ENCODE measurements around the gene CKAP5. TPM values are rescaled to one million over a fixed set of nuclear protein-coding genes. Genes with fewer than 3 reads are reported as not detected.

CKAP5 gene
- total RNA-seq, 6 donors from 2014 or later: 24.4 to 48.3 (median 38.1) TPM

DNA sequence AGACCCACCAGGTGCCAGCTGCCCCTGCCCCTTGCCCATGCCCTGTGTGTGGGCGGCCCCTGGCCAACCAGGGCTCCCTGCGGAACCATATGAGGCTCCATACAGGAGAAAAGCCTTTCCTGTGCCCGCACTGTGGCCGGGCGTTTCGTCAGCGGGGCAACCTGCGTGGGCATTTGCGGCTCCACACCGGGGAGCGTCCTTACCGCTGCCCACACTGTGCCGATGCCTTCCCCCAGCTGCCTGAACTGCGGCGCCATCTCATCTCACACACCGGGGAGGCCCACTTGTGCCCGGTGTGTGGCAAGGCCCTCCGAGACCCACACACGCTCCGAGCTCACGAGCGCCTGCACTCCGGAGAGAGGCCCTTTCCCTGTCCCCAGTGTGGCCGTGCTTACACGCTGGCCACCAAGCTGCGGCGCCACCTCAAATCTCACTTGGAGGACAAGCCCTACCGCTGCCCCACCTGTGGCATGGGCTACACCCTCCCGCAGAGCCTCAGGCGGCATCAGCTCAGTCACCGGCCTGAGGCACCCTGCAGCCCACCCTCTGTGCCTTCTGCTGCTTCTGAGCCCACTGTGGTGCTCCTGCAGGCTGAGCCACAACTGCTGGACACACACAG is 140.9 kb downstream of the CKAP5 start:
- Histone ChIP-seq H3K4me3 (no peak overlapping the region), H3K27ac (no peak overlapping the region), H3K36me3 (peaks cover 21 to 55% (median 50%) of the 10 kb centered on the region in 4 donors), H3K9me3 (no peaks in the 10 kb centered on the region), H3K4me1 (peaks cover 9 to 22% (median 15%) of the 10 kb centered on the region in 4 donors), H3K27me3 (no peaks in the 10 kb centered on the region)
- no peak for ATAC-seq (ENCODE audit: low FRiP score in 2 of 2)
- TF ChIP-seq POLR2A (IDR thresholded peaks at IDR 0.05) (no peak), EP300 (IDR thresholded peaks at IDR 0.05) (no peak), POLR2AphosphoS5 (IDR thresholded peaks at IDR 0.05) (no peak)
- TF ChIP-seq, protein P1, sequence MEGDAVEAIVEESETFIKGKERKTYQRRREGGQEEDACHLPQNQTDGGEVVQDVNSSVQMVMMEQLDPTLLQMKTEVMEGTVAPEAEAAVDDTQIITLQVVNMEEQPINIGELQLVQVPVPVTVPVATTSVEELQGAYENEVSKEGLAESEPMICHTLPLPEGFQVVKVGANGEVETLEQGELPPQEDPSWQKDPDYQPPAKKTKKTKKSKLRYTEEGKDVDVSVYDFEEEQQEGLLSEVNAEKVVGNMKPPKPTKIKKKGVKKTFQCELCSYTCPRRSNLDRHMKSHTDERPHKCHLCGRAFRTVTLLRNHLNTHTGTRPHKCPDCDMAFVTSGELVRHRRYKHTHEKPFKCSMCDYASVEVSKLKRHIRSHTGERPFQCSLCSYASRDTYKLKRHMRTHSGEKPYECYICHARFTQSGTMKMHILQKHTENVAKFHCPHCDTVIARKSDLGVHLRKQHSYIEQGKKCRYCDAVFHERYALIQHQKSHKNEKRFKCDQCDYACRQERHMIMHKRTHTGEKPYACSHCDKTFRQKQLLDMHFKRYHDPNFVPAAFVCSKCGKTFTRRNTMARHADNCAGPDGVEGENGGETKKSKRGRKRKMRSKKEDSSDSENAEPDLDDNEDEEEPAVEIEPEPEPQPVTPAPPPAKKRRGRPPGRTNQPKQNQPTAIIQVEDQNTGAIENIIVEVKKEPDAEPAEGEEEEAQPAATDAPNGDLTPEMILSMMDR (IDR thresholded peaks at IDR 0.05): no peak
- WGBS, 2 donors: 95 to 100% methylated on average over 3 to 27 of the region's 31 CpGs
- DNase-seq: peak in 1 of 2 donors; percentile 75

DNA sequence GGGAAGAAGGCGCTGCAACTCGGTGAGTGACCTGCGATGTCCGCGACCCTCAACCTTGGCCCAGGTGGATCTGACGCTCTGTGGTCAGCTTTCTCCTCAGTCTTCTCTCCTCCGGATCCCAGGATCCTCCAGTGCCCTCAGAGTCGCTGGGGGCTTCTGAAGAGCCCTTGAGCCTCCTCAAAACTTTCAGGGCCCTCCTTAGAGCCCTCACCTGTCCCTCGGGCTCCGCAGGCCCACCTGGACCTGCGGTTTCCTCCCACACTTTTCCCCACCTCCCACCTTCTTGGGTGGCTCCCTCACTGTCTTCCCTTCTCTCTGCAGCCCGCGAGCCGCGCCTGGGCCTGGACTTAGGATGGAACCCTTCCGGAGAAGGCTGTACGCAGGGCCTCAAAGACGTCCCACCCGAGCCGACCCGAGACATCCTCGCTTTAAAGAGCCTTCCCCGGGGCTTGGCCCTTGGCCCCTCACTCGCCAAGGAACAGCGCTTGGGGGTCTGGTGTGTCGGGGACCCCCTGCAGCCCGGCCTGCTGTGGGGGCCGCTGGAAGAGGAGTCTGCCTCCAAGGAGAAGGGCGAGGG is 144.9 kb downstream of the CKAP5 start:
- peak overlapping the region; percentile 80 to 89 (median 87) for H3K27ac ChIP-seq
- H3K9me3 ChIP-seq: no peaks in the 10 kb centered on the region
- peak overlapping the region; percentile 74 to 93 (median 88) for H3K4me3 ChIP-seq
- peaks cover 31 to 59% (median 49%) of the 10 kb centered on the region in 4 donors for H3K4me1 ChIP-seq
- ATAC-seq (ENCODE audit: low FRiP score in 2 of 2) (no peak), DNase-seq (peak in 1 of 2 donors; percentile 79)
- no peaks in the 10 kb centered on the region for H3K27me3 ChIP-seq
- peaks cover 21 to 46% (median 35%) of the 10 kb centered on the region in 4 donors for H3K36me3 ChIP-seq
- WGBS, 2 donors: 1% methylated on average over 21 to 29 of the region's 29 CpGs
- TF ChIP-seq POLR2A (IDR thresholded peaks at IDR 0.05) (no peak), POLR2AphosphoS5 (IDR thresholded peaks at IDR 0.05) (no peak), EP300 (IDR thresholded peaks at IDR 0.05) (no peak)
- TF ChIP-seq, protein P1 (IDR thresholded peaks at IDR 0.05): no peak

DNA sequence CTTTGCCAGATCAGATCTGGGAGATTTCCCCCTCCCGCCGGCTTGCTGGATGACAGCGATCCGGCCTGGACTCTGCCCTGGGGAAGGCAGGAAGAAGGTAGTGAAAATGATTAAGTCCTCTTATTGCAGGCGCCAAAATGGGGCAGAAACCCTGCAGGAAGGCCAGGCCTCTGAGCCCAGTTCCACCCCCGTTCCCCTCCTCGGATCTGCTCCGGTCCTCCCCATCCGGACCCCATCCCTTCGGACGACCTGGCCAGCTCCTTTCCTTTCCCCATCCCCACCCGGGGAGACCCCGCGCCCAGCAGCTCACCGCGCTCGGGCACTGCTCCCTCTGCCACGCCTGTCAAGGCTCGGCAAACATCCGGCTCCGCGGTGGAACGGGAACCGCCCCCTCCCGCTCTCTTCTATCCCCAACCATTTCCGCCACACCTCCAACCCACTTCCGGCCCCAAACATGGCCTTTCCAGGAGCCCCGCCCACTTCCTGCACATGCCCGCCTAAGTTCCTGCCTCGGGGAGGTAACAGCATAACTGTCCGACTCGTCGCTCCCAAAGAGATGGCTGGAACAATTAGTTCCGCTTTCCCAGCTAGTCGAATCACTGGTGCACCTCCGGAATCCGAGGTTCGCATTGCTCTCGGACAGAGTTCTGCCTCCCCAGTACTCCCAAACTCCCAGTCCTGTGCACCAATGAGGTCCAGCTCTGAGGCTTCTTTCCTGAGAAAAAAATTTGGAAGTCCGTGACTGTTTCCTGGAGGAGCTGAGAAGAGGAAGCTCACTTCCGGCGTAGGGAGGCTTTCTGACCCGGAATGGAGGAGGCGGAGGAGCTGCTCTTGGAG is 145.6 kb downstream of the CKAP5 start, which contains the start of the genes ARHGAP1 and ZNF408:
Gene ARHGAP1, minus strand, starts transcription at position 379 of the 837 bp plus-strand sequence. CDS start 4,512 bp downstream, outside the sequence.
Gene ZNF408, plus strand, starts transcription at position 791 of the 837 bp plus-strand sequence. Its CDS starts 17 bp downstream, at position 808.
- Histone ChIP-seq H3K9me3 (no peaks in the 10 kb centered on the region), H3K4me1 (peaks cover 31 to 59% (median 49%) of the 10 kb centered on the region in 4 donors), H3K4me3 (peak within 1 kb of the TSS; percentile 74 to 93 (median 88)), H3K36me3 (peaks cover 18 to 46% (median 34%) of the 10 kb centered on the region in 4 donors), H3K27me3 (no peaks in the 10 kb centered on the region), H3K27ac (peak within 1 kb of the TSS; percentile 80 to 89 (median 87))
- ATAC-seq (ENCODE audit: low FRiP score in 2 of 2): peak; percentile 99
- peak; percentile 95 to 98 for DNase-seq
- TF ChIP-seq POLR2A (IDR thresholded peaks at IDR 0.05): peak in 3 of 4 donors; percentile 46 to 89 (median 82)
- TF ChIP-seq POLR2AphosphoS5 (IDR thresholded peaks at IDR 0.05): peak; percentile 74 to 87
- TF ChIP-seq EP300 (IDR thresholded peaks at IDR 0.05): peak in 1 of 4 donors; percentile 28
- TF ChIP-seq, protein P1 (IDR thresholded peaks at IDR 0.05): peak in 1 of 6 experiments; percentile 18
- WGBS, 2 donors: 0 to 1% methylated on average over 25 to 44 of the region's 44 CpGs

DNA sequence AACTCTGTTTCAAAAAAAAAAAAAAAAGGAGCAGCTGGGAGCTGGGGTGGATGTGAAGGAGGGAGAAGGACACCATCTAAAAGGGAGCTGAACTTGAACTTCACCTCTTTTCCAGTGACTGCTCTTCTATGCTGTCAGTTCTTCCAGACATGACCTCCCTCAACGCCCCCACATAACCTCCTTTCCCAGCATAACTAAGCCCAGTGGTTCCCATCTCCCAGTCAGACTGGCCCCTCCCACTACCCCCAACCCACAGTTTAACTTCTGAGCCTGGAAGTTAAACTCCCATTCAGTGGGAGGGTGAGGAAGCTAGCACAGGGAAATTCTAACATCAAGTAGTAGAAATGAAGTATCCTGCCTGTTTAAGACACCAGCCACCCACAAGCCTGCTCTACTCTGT is 147.5 kb downstream of the CKAP5 start:
- Histone ChIP-seq H3K27me3 (no peaks in the 10 kb centered on the region), H3K9me3 (no peaks in the 10 kb centered on the region), H3K36me3 (peaks cover 15 to 47% (median 35%) of the 10 kb centered on the region in 4 donors), H3K4me1 (peaks cover 31 to 59% (median 49%) of the 10 kb centered on the region in 4 donors), H3K27ac (peak overlapping the region in 1 of 4 donors; percentile 11), H3K4me3 (no peak overlapping the region)
- DNase-seq: no peak
- no peak for ATAC-seq (ENCODE audit: low FRiP score in 2 of 2)
- WGBS, 2 donors: 90 to 92% methylated on average over 1 of the region's 1 CpG
- TF ChIP-seq EP300 (IDR thresholded peaks at IDR 0.05): no peak
- TF ChIP-seq, protein P1 (IDR thresholded peaks at IDR 0.05): no peak
- no peak for TF ChIP-seq POLR2AphosphoS5 (IDR thresholded peaks at IDR 0.05)
- no peak for TF ChIP-seq POLR2A (IDR thresholded peaks at IDR 0.05)
